Stimulated activated CD4-positive, alpha-beta T cell treated with anti-CD3 and anti-CD28 coated beads, Interleukin-2, amount 100 ng/mL, for 48 hours (primary cell): ENCODE measurements around the gene KCNQ2.

Source experiments
- DNase-seq, 2 donors: peaks; one replicate each; pipeline ENCODE4 v3.0.0-alpha.2; 2020

KCNQ2 gene

DNA sequence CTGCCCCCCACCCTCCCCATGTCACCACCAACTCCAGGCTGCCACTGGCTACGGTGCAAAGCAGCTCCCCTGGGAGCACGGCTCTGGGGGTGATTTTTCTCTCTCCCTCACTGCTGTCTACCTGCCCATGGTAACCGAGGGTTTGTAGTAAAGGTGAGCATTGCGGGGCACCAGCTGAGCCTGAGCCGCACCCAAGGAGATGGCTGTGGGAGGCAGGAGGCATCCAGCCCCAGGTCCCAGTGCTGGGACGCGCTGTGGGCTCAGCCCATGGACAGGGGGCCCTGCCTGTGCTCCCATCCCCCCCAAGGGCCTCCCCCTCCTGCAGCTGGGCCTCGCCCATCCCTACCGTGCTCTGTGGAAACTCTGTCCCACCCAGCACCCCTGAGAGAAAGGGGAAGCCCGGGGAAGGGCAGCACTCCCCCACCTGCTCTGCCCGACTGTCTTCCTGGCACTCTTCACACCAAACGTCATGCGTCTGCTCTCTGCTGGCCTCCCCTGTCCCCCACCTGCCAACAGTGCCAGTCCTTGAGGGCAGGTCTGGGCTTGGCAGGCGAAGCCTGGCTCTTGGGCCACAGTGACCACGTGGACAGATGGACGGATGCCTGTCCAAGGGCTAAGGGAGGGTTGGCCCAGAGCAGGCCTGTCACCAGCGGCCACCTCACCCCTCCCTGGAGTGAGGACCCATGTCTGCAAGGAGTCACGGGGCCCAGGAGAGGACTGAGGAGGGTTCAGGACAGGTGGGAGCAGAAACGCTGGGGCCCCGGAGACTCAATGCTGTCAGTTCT lies 107.5 kb downstream of the KCNQ2 start:
- DNase-seq: no peak

DNA sequence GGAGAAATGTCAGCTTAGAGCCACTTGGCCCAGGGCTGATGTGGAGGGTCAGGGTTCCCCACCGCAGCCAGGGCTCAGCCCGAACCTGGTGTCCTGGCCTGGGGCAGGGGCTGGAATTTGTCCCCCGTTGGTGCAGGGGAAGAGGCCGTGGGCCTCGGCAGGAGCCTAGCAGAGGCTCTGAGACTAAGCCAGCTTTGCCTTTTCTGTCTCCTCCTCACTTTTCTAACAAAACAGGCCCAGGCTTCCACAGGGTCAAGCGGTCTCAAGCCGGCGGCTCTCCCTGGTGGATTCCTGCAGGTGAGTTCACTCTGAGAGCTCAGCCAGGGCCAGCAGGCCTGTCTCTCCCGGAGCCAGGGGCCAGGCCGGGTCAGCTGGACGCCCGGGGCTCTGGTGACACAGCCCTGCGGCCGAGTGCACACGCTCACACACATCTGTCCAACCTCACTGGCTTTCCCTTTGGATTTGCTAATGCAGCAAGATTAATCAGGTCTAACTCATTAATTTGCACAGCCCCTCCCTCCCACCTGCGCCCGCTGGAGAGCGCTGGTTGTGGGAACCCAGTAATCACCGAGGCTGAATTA lies 108.4 kb downstream of the KCNQ2 start:
- DNase-seq: no peak

DNA sequence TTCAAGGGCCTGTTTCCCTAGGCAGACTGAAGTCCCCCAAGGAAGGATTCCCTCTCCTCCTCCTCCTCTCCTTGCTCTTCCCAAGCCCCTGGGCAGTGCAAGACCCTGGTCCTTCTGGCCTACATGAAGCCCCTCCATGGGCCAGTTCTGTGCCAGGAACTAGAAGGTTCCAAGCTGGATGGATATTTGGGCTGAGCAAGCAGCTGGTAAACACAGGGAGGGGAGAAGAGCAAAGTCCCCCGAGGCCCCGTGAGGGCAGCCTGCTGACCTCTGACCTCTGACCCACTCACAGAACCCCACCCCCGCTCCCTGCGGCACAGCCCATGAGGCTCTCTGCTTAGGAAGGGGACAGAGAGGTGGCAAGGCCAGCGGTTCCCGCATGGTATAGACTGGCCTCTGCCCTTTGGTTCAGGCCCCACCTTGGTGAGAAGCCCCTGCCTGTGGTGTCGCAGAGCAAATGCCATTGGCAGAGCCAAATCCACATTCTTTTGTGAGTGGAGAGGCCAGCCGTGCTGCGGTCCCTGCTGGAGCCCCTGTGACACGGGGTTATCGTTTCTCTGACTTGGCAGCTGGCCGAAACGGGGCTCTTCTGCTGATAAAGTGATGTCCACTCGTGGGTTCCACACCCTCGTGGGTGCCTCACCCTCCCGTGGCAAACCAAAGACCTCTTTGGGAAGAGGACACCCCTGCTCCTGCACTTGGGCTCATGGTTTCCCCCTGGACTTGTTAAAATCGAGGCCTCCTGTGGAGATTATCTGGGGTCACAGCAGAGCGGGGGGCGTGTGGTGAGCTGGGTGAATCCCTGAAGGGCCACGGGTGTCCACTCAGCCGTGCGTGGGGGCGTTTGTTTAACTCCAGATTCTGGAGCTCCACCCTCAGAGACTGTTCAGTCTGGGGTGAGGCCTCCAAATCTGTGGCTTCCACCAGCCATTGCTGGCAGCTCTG lies 109.2 kb downstream of the KCNQ2 start:
- no peak for DNase-seq

- DNase-seq: no peak
Measured at GRCh38 chr20:63362436-63363009, 109.9 kb downstream of the KCNQ2 start.

DNA sequence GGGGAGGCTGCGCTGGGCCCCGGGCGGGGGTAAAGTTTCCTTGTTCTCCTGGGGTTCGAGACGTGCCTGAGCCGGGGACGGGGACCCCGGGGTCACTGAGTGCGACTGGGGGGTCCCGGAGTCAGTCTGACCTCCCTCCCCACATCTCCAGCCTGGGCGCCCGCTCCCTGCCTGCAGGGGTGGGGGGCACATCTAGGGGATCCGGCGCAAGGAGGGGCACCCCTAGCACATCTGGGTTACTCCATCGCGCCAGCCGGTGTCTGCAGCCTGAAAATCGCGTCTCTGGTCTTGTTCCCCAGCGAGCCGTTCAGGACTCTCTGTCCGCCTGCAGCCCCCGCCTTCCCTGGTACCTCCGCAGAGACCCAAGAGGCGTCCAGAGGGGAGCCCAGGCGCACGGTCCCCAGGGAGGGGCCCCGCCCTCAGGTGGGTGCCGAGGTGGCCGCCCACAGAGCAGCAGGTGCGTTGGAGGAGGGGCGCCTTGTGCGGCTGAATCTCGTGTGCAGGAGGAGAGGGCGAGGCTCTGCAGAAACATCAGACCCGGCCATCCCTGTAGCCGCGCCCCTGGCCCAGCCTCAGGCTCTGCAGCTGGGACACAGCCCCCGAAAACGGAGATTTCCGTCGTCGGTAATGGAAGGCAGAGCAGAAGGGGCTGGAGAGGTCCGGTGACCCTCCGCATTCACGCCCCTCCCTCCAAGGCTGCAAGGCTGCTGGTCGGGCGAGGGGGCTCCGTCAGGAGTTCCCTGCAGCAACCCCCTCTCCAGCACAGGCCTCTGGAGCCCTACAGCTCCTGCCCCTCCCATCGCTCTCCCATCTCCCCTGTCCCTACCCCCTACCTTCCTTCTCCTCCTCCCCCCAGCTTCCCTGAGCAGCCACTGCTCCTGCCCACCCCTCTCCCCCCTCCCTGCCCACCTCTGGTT lies 110.7 kb downstream of the KCNQ2 start:
- no peak for DNase-seq

DNA sequence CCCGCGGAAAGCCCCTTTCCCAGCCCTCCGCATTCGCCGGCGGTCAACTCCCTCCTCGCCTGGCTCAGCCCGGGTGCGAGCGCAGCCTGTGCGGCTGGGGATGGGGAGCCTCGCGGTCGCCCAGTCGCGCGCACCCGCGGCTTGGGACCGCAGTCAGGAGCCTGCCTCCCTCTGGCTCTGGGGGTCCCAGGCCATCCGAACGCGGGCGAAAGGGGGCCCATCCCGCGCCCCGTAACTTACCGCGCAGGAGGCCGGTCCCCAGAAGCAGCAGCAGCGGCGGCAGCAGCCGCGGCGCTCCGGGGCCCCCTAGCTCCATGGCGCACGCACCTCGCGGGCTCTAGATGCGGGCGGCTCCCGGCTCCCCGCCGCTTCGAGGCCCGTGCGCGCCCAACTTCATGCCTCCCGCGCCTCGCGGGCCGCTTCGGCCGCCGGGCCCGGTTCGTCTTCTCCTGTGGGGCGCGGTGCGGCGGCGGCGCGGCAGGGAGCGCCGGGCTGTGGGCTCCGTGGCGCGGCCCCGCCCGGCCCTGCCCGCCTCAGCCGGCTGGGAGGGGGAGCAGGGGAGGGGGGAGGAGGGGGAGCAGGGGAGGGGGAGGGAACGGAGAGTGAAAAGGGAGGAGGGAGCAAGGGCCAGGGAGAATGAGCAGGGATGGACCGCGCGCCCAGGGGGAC lies 111.5 kb downstream of the KCNQ2 start, which contains the start of gene CHRNA4:
TSS of gene CHRNA4 (minus strand) at position 500 of the 669 bp plus-strand sequence. CDS start at position 316, 184 bp downstream.
- DNase-seq: no peak

DNA sequence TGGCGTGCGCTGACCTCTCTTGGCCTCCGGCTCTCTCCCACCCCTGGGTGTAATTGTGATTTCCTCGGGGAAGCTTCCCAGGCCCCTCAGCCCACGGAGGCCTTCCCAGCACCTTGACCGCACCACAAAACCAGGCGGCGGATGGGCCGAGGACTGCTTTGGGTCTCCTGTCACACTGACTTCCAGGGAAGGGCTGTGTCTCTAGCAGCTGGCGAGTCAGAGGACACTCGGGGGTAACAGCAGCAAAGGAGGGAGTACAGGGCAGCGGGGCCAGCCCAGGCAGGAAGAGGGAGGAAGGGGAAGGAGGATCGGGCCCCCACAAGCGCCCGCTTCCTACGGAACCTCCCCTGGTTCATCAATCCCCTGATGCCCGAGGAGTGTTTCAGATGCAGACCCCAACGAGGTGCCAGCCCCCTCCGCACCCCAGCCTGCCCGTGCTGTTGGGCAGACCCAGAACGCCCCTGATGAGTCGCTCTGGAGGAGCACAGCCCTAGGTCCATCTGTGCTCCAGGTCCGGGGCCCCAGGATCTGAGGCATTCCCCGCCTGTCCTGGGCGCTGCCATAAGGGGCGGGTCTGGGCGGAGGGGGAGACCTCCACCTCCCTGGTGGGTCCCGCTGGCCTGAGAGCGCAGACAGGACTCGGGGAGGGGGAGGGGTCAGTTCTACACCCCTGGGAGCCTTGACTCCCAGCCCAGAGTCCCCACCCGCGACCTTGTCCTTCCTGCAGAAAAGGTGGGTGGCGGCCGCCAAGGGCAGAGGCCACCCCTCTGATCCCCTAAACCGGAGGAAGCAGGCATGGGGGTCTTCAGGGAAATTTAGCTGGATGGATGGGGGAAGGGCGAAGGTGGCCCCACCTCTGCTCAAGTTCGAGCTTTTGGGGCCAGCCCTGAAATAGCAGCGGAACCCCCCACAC lies 112.3 kb downstream of the KCNQ2 start:
- DNase-seq: no peak

DNA sequence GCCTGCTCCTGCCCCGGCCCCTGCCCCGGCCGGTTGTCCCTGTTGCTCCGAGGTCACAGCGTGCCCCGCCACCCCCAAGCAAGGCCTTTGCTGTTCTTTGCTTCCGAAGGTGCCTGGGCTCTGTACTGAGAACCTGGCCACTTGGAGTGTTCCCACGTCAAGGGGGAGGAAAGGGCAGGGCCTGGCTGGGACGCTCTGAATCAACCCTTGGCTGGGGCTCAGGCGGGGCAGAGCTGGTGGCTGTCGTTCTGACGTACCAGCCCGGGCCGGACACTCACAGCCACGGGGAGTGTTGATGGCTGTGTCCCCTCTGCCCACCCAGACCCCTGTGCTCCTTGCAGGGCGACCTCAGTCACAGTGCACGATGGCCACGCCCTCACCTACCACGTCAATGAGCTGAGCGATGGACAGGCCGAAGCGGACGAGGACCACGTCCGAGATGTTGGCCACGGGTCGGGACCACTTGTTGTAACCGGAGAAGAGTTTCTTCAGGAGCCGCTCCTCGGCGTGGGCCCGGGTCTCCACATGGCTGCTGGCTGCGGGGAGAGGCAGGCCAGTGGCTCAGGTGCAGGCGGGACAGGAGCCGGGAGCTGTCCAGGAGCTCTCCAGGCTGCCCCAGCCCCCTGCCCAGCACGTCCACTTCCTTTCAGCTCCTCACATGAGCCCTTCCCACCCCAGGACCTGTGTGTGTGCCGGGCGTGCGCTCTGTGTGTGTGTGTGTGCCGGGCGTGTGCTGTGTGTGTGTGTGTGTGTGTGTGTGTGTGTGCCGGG lies 113.1 kb downstream of the KCNQ2 start:
- DNase-seq: no peak

DNA sequence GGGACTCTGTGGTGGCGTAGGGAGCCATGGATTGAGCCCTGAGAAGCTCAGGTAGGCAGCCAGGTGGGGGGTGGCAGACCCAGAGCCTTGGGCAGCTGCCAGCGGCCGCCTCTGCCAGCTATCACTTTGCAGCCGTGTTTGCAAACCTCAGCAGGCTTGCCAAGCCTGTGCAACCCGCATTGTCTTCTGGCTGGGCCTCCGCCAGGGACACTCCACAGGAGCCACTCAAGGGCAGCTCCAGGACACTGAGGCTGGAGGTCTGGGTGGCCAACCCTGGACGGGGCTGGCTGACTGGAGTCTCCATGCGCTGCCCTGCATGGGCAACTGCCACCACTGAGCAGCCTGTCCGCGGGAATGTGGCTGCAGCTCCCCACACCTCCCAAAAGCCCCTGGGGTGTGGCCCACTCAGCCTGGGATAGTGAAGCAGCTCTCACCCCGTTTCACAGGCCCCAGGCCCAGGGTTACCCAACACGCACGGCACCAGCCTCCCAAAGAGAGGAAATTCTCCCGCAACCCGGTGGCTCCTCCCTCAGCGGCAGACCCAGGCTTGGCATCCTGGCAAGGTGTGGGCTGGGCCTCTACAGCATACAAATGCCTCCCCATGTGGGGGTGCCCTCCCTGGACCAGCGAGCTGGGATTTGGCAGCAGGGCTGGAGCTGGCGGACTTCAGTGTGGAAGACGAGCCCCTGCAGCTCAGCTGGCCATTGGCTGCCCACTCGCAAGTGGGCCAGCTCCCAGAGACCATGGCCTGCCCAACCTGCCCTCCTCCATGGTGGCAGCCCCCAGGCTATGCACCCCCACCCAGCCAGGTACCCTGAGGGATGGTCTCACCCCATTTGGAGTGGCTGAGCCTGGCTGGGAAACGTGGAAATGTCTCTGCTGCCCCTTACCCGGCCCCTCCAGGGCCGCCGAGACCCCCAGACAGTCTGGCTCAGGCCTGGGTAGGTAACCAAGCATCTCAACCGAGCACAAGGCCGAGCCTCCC lies 114.2 kb downstream of the KCNQ2 start:
- no peak for DNase-seq

DNA sequence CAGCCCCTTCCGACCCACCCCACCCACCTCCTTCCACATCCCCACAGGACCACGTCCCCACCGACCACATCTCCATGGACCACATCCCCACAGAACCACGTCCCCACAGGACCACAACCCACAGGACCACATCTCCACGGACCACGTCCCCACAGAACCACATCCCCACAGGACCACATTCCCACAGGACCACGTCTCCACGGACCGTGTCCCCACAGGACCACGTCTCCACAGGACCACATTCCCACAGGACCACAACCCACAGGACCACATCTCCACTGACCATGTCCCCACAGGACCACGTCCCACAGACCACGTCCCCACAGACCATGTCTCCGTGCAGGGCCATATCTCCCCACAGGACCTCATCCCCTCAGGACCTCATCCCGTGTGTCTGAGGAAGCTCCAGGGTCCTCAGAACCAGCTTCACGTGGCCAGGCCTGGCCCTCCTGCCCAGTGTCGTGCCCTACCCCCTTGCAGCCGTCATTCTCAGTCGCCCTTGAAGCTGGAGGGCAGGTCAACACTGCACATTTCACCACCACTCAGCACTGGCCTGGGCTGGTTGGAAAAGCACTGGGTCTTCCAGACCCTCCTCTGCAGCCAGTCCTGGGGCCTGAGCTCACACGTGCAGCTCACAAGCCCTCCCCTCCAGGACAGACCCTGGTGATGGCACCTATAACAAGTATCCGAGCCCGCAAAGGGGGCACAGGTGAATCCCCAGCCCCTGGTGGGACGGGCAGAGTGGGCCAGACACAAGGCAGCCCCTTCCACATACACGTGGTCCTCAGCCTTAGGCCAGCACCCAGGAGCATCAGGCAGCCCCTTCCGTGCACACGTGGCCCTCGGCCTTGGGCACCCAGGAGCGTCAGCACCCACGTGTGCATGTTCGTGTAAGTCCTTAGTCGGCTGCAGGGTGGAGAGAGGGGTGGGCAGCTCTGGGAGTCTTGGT lies 115.2 kb downstream of the KCNQ2 start:
- no peak for DNase-seq

DNA sequence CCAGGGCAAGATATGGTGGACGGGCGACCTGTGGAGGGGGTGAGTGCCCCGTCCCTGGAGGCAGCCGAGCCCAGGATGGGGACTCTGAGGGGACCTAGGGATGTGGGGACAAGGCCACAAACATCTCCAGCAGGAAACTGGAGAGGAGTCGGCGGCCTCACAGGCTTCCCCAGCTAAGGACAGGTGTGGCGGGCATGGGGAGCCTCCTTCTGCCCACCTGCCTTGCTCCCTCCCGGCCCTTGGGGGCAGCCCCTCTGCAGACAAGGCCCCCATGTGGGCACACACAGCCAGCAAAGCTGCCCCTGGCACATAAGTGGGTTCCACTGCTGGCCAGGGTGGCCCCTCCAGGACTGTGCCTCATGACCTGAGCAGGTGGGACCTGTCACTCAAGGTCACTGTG lies 115.9 kb downstream of the KCNQ2 start:
- DNase-seq: no peak

DNA sequence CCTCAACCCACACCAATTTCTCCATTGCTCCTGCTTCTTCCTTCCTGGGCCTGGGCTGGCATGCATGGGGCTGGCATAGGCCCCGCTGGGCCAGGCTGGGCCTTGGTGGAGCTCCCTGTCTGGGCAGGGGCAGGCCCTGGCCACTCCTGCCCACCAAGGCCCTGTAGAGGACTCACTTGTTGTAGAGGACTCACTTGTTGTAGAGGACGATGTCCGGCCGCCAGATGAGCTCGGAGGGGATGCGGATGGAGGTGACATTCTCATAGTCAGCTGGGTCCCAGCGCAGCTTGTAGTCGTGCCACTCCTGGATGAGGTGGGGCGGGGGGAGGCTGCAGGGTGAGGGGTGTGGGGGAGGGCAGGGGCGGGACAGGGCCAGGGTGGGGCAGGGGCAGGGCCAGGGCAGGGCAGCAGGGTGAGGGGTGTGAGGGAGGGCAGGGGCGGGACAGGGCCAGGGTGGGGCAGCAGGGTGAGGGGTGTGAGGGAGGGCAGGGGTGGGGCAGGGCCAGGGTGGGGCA lies 116.6 kb downstream of the KCNQ2 start:
- no peak for DNase-seq

- DNase-seq: no peak
Measured at GRCh38 chr20:63354636-63355350, 117.7 kb downstream of the KCNQ2 start.

GRCh38 chr20:63352811-63353221 lies 119.6 kb downstream of the KCNQ2 start:
- DNase-seq: no peak

DNA sequence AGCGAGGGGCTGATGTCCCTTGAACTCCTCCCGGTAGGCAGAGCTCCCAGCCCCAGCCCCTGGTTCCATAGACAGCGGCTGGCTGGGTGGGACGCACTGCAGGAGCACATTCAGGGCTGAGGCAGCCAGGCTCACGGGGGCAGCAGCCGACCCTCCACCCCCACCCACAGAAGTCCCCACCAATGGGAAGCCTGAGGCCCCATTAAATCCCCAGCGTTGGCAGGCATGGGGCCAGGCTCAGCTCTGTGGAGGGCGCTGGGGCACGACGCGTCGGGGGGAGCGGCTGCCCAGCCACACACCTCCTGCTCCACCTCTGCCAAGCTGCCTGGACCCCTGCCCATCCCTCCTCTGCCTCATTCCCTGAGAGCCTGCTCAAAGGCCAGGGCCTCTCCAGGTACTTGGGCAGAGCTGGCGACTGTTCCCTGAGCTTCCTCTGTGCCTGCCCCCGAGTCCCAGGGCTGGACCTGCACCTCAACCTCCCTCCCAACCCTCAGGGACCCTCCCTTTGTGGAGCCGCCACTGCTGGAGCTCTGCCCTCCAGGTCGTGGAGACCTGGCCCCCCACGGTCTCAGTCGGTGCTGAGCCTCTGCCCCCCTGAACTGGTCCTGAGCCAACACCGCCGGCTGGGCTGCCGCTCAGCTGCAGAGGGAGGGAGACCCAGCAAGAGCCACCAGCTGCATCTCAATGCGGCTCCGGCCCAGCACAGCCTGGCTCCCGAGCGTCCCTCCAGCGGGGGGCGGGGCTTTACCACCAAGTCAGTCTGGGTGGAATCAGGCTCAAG lies 120.5 kb downstream of the KCNQ2 start:
- no peak for DNase-seq
